Measurements from ENCODE around the gene CELA2A. TPM values are rescaled to one million over a fixed set of nuclear protein-coding genes. Genes with fewer than 3 reads are reported as not detected.

CELA2A gene
- polyA plus RNA-seq (not detected in 3 replicates), polyA minus RNA-seq (not detected in 3 replicates)
- not detected for polyA plus RNA-seq (2011; ENCODE audit: low read depth)
- polyA plus RNA-seq (2011; cell fraction: cytosol; rRNA removed): not detected in 2 replicates
- not detected in 2 replicates for polyA plus RNA-seq (2011; cell fraction: nucleus; rRNA removed)
- not detected in 2 replicates for polyA plus RNA-seq (2012; ENCODE audit: low replicate concordance)
- not detected for polyA minus RNA-seq (2011; cell fraction: cytosol; rRNA and poly(A)+ RNA removed)
- polyA minus RNA-seq (2011; cell fraction: nucleus; rRNA and poly(A)+ RNA removed): not detected in 2 replicates

GRCh38 chr1:15456313-15456954, at the start of gene CELA2A:
Gene CELA2A, plus strand, starts transcription at chr1:15456732. Its CDS starts 22 bp downstream, at chr1:15456754.
- no peaks in the 10 kb centered on the region for H3K27me3 ChIP-seq (ENCODE audit: control insufficient read depth, extremely low read depth, insufficient read depth, low read length)
- dilution Hi-C loops (cut with MboI; ENCODE audit: extremely low pct_ligation_motif_present, low sequenced_read_pairs): no loop called here
- FAIRE-seq: no peak
- no peak for DNase-seq (ENCODE audit: low read depth, low spot score)
- no peak within 1 kb of the TSS for H3K27ac ChIP-seq (ENCODE audit: control insufficient read depth, insufficient read depth, low read length)
- no peak for TF ChIP-seq EZH2 (IDR thresholded peaks at IDR 0.05; ENCODE audit: low read length)
- TF ChIP-seq, protein P1, sequence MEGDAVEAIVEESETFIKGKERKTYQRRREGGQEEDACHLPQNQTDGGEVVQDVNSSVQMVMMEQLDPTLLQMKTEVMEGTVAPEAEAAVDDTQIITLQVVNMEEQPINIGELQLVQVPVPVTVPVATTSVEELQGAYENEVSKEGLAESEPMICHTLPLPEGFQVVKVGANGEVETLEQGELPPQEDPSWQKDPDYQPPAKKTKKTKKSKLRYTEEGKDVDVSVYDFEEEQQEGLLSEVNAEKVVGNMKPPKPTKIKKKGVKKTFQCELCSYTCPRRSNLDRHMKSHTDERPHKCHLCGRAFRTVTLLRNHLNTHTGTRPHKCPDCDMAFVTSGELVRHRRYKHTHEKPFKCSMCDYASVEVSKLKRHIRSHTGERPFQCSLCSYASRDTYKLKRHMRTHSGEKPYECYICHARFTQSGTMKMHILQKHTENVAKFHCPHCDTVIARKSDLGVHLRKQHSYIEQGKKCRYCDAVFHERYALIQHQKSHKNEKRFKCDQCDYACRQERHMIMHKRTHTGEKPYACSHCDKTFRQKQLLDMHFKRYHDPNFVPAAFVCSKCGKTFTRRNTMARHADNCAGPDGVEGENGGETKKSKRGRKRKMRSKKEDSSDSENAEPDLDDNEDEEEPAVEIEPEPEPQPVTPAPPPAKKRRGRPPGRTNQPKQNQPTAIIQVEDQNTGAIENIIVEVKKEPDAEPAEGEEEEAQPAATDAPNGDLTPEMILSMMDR (optimal IDR thresholded peaks at IDR 0.05 in 1 of 3, IDR thresholded peaks at IDR 0.05 in 1 of 3, conservative IDR thresholded peaks at IDR 0.05 in 1 of 3; ENCODE audit: extremely low read depth in 1 of 3, insufficient read depth in 2 of 3, low read length in 3 of 3): no peak
- no peaks in the 10 kb centered on the region for H4K20me1 ChIP-seq (ENCODE audit: control insufficient read depth, extremely low read depth, insufficient read depth, low read length)
- H2AFZ ChIP-seq (ENCODE audit: control insufficient read depth, low read length): no peak within 1 kb of the TSS
- no peak within 1 kb of the TSS for H3K9ac ChIP-seq (ENCODE audit: control insufficient read depth, extremely low read depth, insufficient read depth, low read length)
- no peaks in the 10 kb centered on the region for H3K9me3 ChIP-seq (ENCODE audit: control insufficient read depth, low read depth, low read length)
- no peak within 1 kb of the TSS for H3K4me3 ChIP-seq (ENCODE audit: control insufficient read depth in 2 of 3, extremely low read depth in 1 of 3, insufficient read depth in 2 of 3, low read depth in 1 of 3, low read length in 3 of 3)
- H3K9me1 ChIP-seq (ENCODE audit: control insufficient read depth, extremely low read depth, insufficient read depth, low read length): no peaks in the 10 kb centered on the region
- no peak within 1 kb of the TSS for H3K4me2 ChIP-seq (ENCODE audit: control insufficient read depth, extremely low read depth, insufficient read depth, low read depth, low read length)
- H3K79me2 ChIP-seq (ENCODE audit: control insufficient read depth, insufficient read depth, low read length): no peaks in the 10 kb centered on the region
- H3K4me1 ChIP-seq (ENCODE audit: control insufficient read depth, extremely low read depth, insufficient read depth, low read length): no peaks in the 10 kb centered on the region
- H3K36me3 ChIP-seq (ENCODE audit: control insufficient read depth in 2 of 2, extremely low read depth in 1 of 2, insufficient read depth in 2 of 2, low read length in 2 of 2): no peaks in the 10 kb centered on the region

DNA sequence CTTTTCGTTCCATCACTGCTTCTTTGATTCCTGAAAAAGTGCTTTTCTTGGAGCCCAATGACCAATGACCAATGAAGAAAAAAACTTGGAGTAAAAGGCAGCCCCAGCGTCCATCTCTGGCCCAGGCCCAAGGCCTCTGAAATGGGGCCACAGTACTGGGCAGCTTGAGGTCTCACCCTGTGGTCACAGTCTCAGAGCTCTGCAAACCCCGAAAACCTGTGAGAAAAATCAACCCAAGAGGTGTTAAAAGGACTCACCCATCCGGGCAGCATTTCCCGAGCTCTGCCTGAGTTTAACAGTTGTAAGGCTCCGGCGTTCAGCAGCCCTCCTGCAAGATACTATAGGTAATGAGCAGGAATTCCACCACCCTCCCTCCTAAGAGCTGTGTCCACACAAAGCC, 49.0 kb upstream of the CELA2A start:
- Histone ChIP-seq H3K4me2 (ENCODE audit: control insufficient read depth, extremely low read depth, insufficient read depth, low read depth, low read length) (peak overlapping the region; percentile 17), H2AFZ (ENCODE audit: control insufficient read depth, low read length) (no peak overlapping the region), H3K9ac (ENCODE audit: control insufficient read depth, extremely low read depth, insufficient read depth, low read length) (no peak overlapping the region), H3K36me3 (ENCODE audit: control insufficient read depth in 2 of 2, extremely low read depth in 1 of 2, insufficient read depth in 2 of 2, low read length in 2 of 2) (peaks cover 0 to 1% of the 10 kb centered on the region in 2 experiments), H3K79me2 (ENCODE audit: control insufficient read depth, insufficient read depth, low read length) (peaks cover 28% of the 10 kb centered on the region), H3K9me1 (ENCODE audit: control insufficient read depth, extremely low read depth, insufficient read depth, low read length) (no peaks in the 10 kb centered on the region), H3K4me3 (ENCODE audit: control insufficient read depth in 2 of 3, extremely low read depth in 1 of 3, insufficient read depth in 2 of 3, low read depth in 1 of 3, low read length in 3 of 3) (no peak overlapping the region), H3K9me3 (ENCODE audit: control insufficient read depth, low read depth, low read length) (no peaks in the 10 kb centered on the region), H3K27ac (ENCODE audit: control insufficient read depth, insufficient read depth, low read length) (no peak overlapping the region), H3K27me3 (ENCODE audit: control insufficient read depth, extremely low read depth, insufficient read depth, low read length) (no peaks in the 10 kb centered on the region), H4K20me1 (ENCODE audit: control insufficient read depth, extremely low read depth, insufficient read depth, low read length) (peaks cover 4% of the 10 kb centered on the region), H3K4me1 (ENCODE audit: control insufficient read depth, extremely low read depth, insufficient read depth, low read length) (peaks cover 26% of the 10 kb centered on the region)
- TF ChIP-seq EZH2 (IDR thresholded peaks at IDR 0.05; ENCODE audit: low read length): no peak
- TF ChIP-seq, protein P1 (optimal IDR thresholded peaks at IDR 0.05 in 1 of 3, IDR thresholded peaks at IDR 0.05 in 1 of 3, conservative IDR thresholded peaks at IDR 0.05 in 1 of 3; ENCODE audit: extremely low read depth in 1 of 3, insufficient read depth in 2 of 3, low read length in 3 of 3): no peak
- dilution Hi-C loops (cut with MboI; ENCODE audit: extremely low pct_ligation_motif_present, low sequenced_read_pairs): no loop called here
- DNase-seq (ENCODE audit: low read depth, low spot score): no peak
- FAIRE-seq: no peak

Measured in keratinocyte (primary cell).